C4-2B (cell line): ENCODE data around the gene HOXA5.

ENCODE experiments used
- CTCF ChIP-seq: fragments of 450-650 bp; conservative IDR thresholded peaks from 2 replicates; pipeline ENCODE4 v1.5.1; 2017; ENCODE audit warnings: mild to moderate bottlenecking
- ZFX ChIP-seq: fragments of 450-650 bp; IDR thresholded peaks from 2 replicates; pipeline ENCODE4 v1.6.1; 2017

- TF ChIP-seq CTCF (no peak), ZFX (no peak)
Measured at GRCh38 chr7:27191161-27191731, 47.8 kb upstream of the HOXA5 start.
